GM12875 (cell line): ENCODE measurements around the gene ARHGAP21.

Source experiments
- H3K4me3 ChIP-seq: one replicate; pipeline ENCODE4 v1.5.1; 2011; ENCODE audit warnings: low read depth, low read length, control low read depth
- CTCF ChIP-seq: IDR thresholded peaks from 2 replicates; pipeline ENCODE4 v1.5.1; 2011; ENCODE audit warnings: low read depth, mild to moderate bottlenecking, control low read depth, inconsistent platforms, low read length, moderate library complexity, borderline replicate concordance; ENCODE audit not compliant: insufficient read depth

ARHGAP21 gene

GRCh38 chr10:24722676-24723385 lies 856 bp downstream of the ARHGAP21 start:
- TF ChIP-seq CTCF = no peak

GRCh38 chr10:24722131-24722675 lies 1.5 kb downstream of the ARHGAP21 start:
- no peak for TF ChIP-seq CTCF
- peak overlapping the region; percentile 63 for H3K4me3 ChIP-seq

More at GRCh38 chr10:24722676-24723385, 856 bp downstream of the ARHGAP21 start:
- H3K4me3 ChIP-seq = peak overlapping the region; percentile 63

GRCh38 chr10:24721229-24722106 lies 2.2 kb downstream of the ARHGAP21 start:
- TF ChIP-seq CTCF = no peak
- H3K4me3 ChIP-seq = peak overlapping the region; percentile 43

- TF ChIP-seq CTCF = no peak
- no peak overlapping the region for H3K4me3 ChIP-seq
Measured at GRCh38 chr10:24720096-24720495, 3.6 kb downstream of the ARHGAP21 start.

- no peak overlapping the region for H3K4me3 ChIP-seq
- TF ChIP-seq CTCF = no peak
Measured at GRCh38 chr10:24718031-24718855, 5.4 kb downstream of the ARHGAP21 start.

GRCh38 chr10:24716295-24716694 lies 7.4 kb downstream of the ARHGAP21 start:
- no peak for TF ChIP-seq CTCF
- no peak overlapping the region for H3K4me3 ChIP-seq
